ENCODE data around the gene CST9. TPM values are rescaled to one million over a fixed set of nuclear protein-coding genes. Genes with fewer than 3 reads are reported as not detected.

CST9 gene
- total and polyA plus RNA-seq, 12 donors, result not detected

- intact Hi-C loops (cut with DNase I), result no loop called here
- 74 to 77% (median 76%) methylated on average over 6 to 7 of the region's 7 CpGs for WGBS, 4 donors
These were observed 18.1 kb downstream of the CST9 start for GRCh38 chr20:23587631-23588030.

DNA sequence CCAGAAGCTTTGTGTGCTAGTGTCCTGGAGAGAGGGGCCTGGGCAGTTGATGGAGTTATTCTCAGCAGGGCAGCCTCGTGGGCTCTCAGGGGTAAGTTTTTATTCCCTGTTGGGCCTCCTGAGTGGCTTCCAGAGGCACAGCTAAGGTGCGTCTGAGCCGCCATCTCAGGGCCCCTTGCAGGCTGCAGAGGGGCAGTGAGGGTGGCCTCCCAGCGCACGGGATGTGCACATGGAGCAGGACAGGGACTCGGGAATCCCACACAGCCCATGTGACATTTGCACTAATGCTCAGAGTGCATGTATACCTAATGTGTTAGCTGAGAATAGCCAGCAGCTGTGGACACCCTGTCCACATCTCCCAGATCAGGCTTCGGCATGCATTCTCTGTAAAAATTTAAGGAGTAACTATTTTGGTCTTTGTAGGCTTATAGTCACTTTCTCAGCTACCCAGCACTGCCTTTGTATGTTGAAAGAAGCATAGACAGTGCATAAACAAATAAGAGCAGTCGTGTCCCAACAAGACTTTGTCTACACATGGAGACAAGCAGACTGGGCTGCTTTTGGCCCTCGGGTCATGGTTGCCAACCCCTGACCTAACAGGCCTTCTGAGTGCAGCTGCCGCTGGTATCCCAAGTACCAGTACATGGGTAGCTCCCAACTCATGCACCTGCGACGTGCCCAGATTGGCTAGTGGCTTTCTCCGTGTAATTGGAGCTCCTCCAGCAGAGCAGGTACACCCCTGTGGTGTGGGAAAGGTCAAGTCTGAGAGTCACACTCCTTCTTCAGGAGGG lies 18.8 kb downstream of the CST9 start:
- Histone ChIP-seq H3K4me3 (no peak overlapping the region), H3K27ac (no peak overlapping the region), H3K9me3 (replicated peaks in 1 of 3) (no peaks in the 10 kb centered on the region), H3K36me3 (replicated peaks in 1 of 2) (no peaks in the 10 kb centered on the region), H3K27me3 (no peaks in the 10 kb centered on the region), H3K4me1 (replicated peaks in 1 of 2) (no peaks in the 10 kb centered on the region)
- 66 to 80% (median 74%) methylated on average over 6 to 13 of the region's 13 CpGs for WGBS, 4 donors
- TF ChIP-seq POLR2A (IDR thresholded peaks at IDR 0.05) (no peak), CTCF (IDR thresholded peaks at IDR 0.05) (no peak)
- intact Hi-C loops (cut with DNase I), result no loop called here
- no peak for DNase-seq

More at GRCh38 chr20:23587631-23588030, 18.1 kb downstream of the CST9 start:
- H3K4me1 ChIP-seq (replicated peaks in 1 of 2), result no peaks in the 10 kb centered on the region
- DNase-seq, result no peak
- no peaks in the 10 kb centered on the region for H3K9me3 ChIP-seq (replicated peaks in 1 of 3)
- TF ChIP-seq CTCF (IDR thresholded peaks at IDR 0.05), result no peak
- TF ChIP-seq POLR2A (IDR thresholded peaks at IDR 0.05), result no peak
- no peak overlapping the region for H3K27ac ChIP-seq
- no peak overlapping the region for H3K4me3 ChIP-seq
- no peaks in the 10 kb centered on the region for H3K27me3 ChIP-seq
- H3K36me3 ChIP-seq (replicated peaks in 1 of 2), result no peaks in the 10 kb centered on the region

DNA sequence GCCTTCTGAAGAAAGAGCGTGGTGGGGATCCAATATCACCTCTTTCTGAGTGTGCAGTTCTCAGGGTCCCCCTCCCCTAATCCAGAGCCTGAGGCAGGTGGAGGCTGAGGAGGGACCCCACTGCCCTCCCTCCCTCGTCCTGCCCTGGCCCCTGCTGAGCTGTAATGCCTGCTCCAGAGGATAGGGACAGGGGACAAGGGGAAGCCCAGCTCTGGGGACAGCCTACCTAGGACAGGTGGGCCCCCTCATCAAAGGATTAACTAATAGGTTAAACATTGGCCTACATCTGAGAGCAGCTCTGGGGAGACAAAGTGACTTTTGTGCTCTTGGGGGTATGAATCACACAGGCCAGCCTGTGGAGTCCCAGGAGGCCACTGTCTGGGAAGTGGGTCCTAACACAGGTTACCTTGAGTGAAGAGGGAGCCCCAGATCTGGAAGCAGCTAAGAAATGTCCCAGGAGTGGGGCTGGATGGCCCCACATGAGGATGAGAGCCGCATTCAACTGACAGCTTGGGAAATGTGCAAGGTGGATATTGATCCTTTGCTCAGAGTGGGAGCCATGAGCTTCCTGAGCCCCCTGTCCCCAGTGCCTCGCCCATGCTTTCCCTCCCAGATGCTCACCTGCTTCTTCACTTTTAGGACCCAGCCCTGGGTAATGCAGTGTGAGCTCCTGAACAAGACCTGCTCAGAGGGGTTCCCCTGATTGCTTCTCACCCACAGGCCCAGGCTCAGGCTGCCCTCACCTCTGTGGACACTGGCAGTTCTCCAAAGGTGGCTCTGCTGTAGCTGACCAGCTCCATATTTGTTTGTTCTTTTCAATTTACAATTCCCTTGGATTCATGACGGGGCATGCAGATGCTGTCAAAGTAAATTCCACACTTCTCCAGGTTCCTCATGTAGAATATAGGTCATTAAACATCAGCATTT lies 19.6 kb downstream of the CST9 start:
- Histone ChIP-seq H3K36me3 (replicated peaks in 1 of 2) (no peaks in the 10 kb centered on the region), H3K27ac (no peak overlapping the region), H3K4me1 (replicated peaks in 1 of 2) (no peaks in the 10 kb centered on the region), H3K9me3 (replicated peaks in 1 of 3) (no peaks in the 10 kb centered on the region), H3K4me3 (no peak overlapping the region), H3K27me3 (no peaks in the 10 kb centered on the region)
- TF ChIP-seq CTCF (IDR thresholded peaks at IDR 0.05), result no peak
- TF ChIP-seq POLR2A (IDR thresholded peaks at IDR 0.05), result no peak
- 78 to 87% (median 84%) methylated on average over 5 of the region's 5 CpGs for WGBS, 4 donors
- intact Hi-C loops (cut with DNase I), result no loop called here
- no peak for DNase-seq

GRCh38 chr20:23585449-23585807 lies 20.3 kb downstream of the CST9 start:
- WGBS, 4 donors, result 71 to 87% (median 79%) methylated on average over 5 of the region's 5 CpGs
- TF ChIP-seq POLR2A (IDR thresholded peaks at IDR 0.05) (no peak), CTCF (IDR thresholded peaks at IDR 0.05) (no peak)
- Histone ChIP-seq H3K9me3 (replicated peaks in 1 of 3) (no peaks in the 10 kb centered on the region), H3K27me3 (no peaks in the 10 kb centered on the region), H3K4me3 (no peak overlapping the region), H3K36me3 (replicated peaks in 1 of 2) (no peaks in the 10 kb centered on the region), H3K27ac (no peak overlapping the region), H3K4me1 (replicated peaks in 1 of 2) (no peaks in the 10 kb centered on the region)
- intact Hi-C loops (cut with DNase I), result no loop called here
- DNase-seq, result no peak
